ENCODE measurements around the gene RFX1.
A peak's percentile ranks its signal among the peaks of the same experiment; 100 is the strongest.
"Not testable (repeated sequence)": the region's sequence is repeated elsewhere in the genome, so short reads cannot be mapped to it uniquely, and the experiment has no call there.

The RFX1 gene

GRCh38 chr19:14035159-14035558 is 29.0 kb upstream of the RFX1 start:
- not testable (repeated sequence) for H3K36me3 ChIP-seq (ENCODE audit: low read depth); H3K27me3 ChIP-seq (ENCODE audit: insufficient read depth, poor library complexity, severe bottlenecking); H3K9me3 ChIP-seq (ENCODE audit: severe bottlenecking); DNase-seq (ENCODE audit: low spot score); H3K4me3 ChIP-seq (ENCODE audit: severe bottlenecking); ATAC-seq (ENCODE audit: low read depth); H3K27ac ChIP-seq (ENCODE audit: poor library complexity, severe bottlenecking); H3K4me1 ChIP-seq (ENCODE audit: insufficient read depth, poor library complexity, severe bottlenecking)
- TF ChIP-seq CTCF (IDR thresholded peaks at IDR 0.05; ENCODE audit: poor library complexity, severe bottlenecking) = peak; percentile 6

DNA sequence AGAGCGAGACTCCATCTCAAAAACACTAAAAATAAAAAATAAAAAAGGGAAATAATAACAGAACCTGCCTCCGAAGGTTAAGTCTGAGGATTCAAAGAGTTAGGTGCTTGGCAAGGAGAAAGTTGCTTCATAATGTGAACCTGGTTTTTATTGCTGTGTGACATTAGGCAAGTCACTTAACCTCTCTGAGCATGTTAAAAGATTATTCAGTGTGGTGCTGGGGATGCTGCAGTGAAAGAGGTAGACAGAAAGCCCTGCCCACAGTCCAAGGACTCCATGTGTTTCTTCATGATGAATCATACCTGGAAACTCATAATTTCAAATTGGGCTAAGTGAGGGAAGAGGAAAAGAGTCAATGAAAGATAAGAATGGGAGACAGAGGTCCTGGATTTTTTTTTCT is 27.8 kb upstream of the RFX1 start:
- no peak for DNase-seq (ENCODE audit: low spot score)
- no peak for ATAC-seq (ENCODE audit: low read depth)
- H3K9me3 ChIP-seq (ENCODE audit: severe bottlenecking) = no peaks in the 10 kb centered on the region

GRCh38 chr19:14031719-14032480 is 25.8 kb upstream of the RFX1 start, which contains the start of gene IL27RA:
Gene IL27RA (plus strand): TSS chr19:14031762. CDS start chr19:14031873, 111 bp downstream.
- Histone ChIP-seq H3K27ac (ENCODE audit: poor library complexity, severe bottlenecking) (no peak within 1 kb of the TSS), H3K9me3 (ENCODE audit: severe bottlenecking) (no peaks in the 10 kb centered on the region), H3K4me3 (ENCODE audit: severe bottlenecking) (peak within 1 kb of the TSS; percentile 62), H3K4me1 (ENCODE audit: insufficient read depth, poor library complexity, severe bottlenecking) (no peaks in the 10 kb centered on the region), H3K27me3 (ENCODE audit: insufficient read depth, poor library complexity, severe bottlenecking) (no peaks in the 10 kb centered on the region), H3K36me3 (ENCODE audit: low read depth) (no peaks in the 10 kb centered on the region)
- no peak for DNase-seq (ENCODE audit: low spot score)
- peak; percentile 84 for ATAC-seq (ENCODE audit: low read depth)
- TF ChIP-seq CTCF (IDR thresholded peaks at IDR 0.05; ENCODE audit: poor library complexity, severe bottlenecking) = peak; percentile 53

More for the DNA sequence above, 27.8 kb upstream of the RFX1 start:
- no peaks in the 10 kb centered on the region for H3K4me1 ChIP-seq (ENCODE audit: insufficient read depth, poor library complexity, severe bottlenecking)
- no peaks in the 10 kb centered on the region for H3K36me3 ChIP-seq (ENCODE audit: low read depth)
- H3K27me3 ChIP-seq (ENCODE audit: insufficient read depth, poor library complexity, severe bottlenecking) = no peaks in the 10 kb centered on the region
- H3K4me3 ChIP-seq (ENCODE audit: severe bottlenecking) = no peak overlapping the region
- TF ChIP-seq CTCF (IDR thresholded peaks at IDR 0.05; ENCODE audit: poor library complexity, severe bottlenecking) = no peak
- no peak overlapping the region for H3K27ac ChIP-seq (ENCODE audit: poor library complexity, severe bottlenecking)

- no peaks in the 10 kb centered on the region for H3K27me3 ChIP-seq (ENCODE audit: insufficient read depth, poor library complexity, severe bottlenecking)
- no peak; the same call in 2 of the 3 replicates for ATAC-seq (ENCODE audit: low read depth)
- H3K4me1 ChIP-seq (ENCODE audit: insufficient read depth, poor library complexity, severe bottlenecking) = no peaks in the 10 kb centered on the region
- no peak for TF ChIP-seq CTCF (IDR thresholded peaks at IDR 0.05; ENCODE audit: poor library complexity, severe bottlenecking)
- peak overlapping the region; percentile 62 for H3K4me3 ChIP-seq (ENCODE audit: severe bottlenecking)
- no peaks in the 10 kb centered on the region for H3K36me3 ChIP-seq (ENCODE audit: low read depth)
- DNase-seq (ENCODE audit: low spot score) = no peak
- no peak overlapping the region for H3K27ac ChIP-seq (ENCODE audit: poor library complexity, severe bottlenecking)
- H3K9me3 ChIP-seq (ENCODE audit: severe bottlenecking) = no peaks in the 10 kb centered on the region
These were observed 25.0 kb upstream of the RFX1 start for GRCh38 chr19:14030997-14031718.

Measured in RWPE2 (cell line).